ENCODE results near the gene EXOC4. TPM values are rescaled to one million over a fixed set of nuclear protein-coding genes. Genes with fewer than 3 reads are reported as not detected.
"Not testable (repeated sequence)": the region's sequence is repeated elsewhere in the genome, so short reads cannot be mapped to it uniquely, and the experiment has no call there.

Gene EXOC4
- total RNA-seq, 1 donor from 2014 or later = 103 TPM

DNA sequence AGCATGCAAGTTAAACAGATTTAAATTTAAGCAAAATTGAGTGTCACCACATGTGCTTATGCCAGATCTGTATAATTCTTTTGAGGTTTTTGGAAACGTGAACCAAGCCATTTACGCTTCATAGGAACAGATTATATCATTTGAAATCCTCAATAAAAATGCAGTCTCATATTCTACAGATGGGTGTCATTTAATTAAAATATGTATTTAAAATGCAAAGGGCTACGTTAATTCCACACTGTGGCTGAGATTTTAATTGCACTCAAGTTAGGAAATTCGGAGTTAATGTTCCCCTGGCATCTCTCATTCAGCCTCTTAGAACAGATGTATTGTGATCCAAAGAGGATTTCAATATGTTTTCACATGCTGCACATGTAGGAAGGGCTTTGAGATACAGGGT is 709.8 kb downstream of the EXOC4 start:
- no peak for DNase-seq (ENCODE audit: low read depth, low spot score)

DNA sequence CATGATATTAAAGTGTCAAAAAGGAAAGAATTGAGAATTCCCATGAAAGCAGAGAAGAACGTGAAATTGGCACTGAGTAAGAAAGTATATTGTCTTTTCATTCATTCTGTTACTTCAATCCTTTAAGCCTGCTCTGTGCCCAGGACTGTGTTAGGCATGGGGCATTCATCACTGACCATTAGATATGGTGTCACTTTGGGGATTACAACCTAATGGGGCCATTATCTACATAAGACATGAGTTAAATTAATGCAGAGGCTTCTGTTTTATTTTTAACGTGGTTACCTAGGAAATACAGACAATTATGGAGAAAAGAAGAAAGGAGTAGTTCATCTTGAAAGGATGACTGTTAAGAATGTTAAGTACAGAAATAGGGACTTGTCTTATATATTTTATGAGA is 710.8 kb downstream of the EXOC4 start:
- no peak for DNase-seq (ENCODE audit: low read depth, low spot score)

DNA sequence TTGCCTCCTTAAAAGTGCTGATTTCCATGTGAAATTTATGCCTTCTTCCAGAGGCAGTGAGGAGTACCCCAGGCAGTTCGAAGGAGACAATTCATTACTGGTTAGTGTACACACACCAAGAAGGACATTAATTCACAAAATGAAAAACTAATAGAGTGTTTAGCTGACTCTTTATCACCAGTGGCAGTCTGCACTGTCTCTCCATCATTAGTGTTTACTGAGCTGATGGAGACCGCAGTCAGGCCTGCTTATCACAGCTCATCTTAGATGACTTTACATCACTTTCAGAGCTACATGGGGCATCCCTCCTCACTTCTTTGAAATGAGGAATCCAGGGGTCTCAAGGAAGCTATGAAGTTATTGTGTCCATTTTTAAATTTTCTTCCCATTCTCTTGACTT is 718.7 kb downstream of the EXOC4 start:
- no peak for DNase-seq (ENCODE audit: low read depth, low spot score)

DNA sequence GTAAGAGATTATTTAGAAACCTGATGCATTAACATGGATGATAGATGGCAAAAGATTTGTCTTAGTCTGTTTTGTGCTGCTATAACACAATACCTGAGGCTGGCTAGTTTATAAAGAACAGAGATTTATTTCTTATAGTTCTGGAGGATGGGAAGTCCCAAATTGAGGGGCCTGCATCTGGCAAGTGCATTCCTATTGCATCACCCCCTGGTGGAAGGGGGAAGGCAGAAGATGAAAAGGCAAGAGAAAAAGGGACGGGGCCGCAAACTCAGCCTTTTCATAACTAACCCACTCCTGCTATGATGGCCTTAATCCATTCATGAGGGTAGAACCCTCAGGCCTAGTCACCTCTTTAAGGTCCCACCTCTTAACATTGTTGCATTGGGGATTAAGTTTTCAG is 720.8 kb downstream of the EXOC4 start:
- DNase-seq (ENCODE audit: low read depth, low spot score) = no peak

DNA sequence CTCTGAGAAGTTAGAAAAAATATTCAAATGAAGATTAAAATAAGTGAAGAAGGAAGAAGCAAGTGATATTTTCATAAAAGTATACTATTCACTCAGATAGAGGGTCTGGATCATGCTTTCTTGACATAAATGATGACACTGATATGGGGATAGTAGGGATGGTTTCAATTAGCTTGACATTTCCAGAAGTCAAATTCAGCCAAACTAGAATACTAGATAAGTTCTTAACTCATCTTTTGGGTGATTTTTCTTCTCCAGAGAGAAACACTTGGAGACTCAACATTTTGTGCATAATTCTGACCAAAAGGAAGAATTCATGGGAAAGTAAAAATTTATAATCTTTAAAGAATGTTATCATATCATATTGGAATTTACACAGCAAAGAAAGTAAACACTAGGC is 722.3 kb downstream of the EXOC4 start:
- DNase-seq (ENCODE audit: low read depth, low spot score) = no peak

DNA sequence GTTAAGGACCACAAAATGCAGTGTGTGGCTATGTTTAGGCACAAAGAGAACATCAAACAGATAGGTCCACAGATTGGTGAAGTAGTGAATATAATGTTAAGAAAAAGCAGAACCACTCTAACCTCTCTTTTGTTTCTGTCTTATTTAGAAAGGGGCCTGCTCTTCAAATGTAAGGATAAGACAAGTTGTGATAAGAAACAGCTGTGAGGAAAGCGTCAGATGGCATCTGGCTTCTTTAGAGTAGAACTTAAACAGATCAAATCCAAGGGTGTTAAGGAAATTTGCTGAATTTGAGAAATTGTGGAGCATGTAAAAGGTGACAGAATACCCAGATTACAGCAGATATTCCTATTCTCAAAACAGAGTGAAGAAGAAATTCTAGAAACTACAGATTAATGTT is 723.3 kb downstream of the EXOC4 start:
- DNase-seq (ENCODE audit: low read depth, low spot score) = no peak

DNA sequence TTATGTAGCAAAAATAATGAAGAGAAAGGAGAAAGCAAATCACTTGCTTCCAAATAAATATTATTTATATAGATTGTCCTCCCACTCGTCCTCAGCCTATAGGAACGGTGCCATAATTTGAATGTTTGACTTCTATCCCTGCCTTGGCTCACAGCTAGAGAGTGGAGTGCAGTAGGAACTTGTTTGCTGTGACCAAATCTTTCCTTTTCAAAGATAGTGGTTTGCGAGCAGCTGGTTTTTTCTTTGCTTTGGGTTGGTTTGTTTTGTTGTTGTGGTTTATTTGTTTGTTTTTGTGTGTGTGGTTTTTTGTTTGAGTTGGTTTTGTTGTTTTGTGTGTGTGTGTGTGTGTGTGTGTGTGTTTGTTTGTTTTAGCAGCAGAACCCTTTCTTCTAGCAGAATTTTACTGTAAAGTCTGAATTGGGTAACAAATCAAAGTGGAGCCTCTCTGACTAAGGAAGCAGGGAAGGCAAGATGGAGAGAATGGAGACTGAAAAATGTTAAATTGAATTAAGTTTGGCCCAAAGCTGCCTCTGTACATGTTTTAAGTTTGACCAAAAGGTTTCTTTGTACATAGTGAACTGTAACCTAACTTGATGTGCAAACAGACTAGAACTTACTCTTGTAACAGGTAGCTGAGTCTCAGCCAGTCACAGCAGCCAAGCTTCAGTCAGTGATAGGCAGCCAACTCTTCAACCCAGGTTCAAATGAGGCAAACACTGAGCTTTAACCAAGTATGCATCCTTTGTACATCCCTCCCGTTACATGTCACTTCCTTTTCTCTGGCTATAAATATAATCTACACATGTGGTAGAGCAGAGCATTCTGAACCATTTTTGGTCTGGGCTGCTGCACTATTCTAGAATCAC is 724.8 kb downstream of the EXOC4 start:
- no peak for DNase-seq (ENCODE audit: low read depth, low spot score)

DNA sequence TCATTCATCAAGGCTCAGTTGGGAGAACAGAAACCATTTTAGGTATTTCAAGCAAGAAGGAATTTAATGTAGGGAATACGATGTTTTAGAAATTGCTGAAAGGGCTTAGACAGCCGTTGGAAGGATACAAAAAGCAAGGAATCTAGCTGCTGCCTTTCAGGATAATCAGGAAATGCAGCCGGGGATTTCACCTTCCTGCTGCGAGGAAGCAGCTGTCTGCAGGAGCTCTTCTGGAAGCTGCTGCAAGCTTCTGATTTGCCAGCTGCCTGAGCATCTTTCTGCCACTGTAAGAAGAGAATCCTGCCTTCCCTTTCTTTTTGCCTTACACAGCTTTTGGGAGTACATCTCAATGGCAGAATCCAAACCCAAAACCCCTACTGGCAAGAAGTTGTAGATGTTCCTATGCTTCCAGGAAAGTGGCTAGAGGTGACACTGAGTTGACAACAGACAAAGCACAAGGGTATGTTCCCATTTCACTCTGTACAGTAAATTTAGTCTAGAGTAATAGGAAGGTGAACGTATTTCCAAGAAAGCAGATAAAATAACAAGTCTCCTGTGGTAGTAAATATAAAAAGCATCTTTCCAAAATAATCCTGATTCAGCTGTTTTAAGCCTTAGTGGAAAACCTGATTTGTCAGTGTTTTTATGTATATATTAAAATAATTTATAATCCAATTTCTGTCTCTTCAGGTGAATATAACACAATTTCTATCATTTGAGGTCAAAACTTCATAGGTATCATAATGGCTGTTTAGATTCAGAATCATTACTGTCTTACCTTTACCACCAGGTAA is 725.8 kb downstream of the EXOC4 start:
- DNase-seq (ENCODE audit: low read depth, low spot score) = no peak

DNA sequence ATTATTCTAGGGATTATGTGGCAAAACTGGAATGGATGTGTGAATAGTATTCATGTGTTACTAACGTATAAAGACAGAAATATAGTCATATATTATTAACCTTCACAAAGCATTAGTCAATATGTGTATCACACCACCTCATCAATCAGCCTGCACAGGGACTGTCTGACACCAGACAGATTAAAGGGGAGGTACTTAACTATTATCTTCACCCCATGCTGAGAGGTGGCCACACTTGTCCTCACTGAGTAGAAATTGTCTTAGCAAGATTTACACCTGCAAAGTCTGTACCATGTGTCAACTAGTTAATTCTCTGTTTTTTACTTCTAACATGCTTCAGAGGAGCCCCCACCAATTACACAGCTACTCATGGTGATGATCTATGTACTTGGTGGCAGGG is 727.9 kb downstream of the EXOC4 start:
- no peak for DNase-seq (ENCODE audit: low read depth, low spot score)

DNA sequence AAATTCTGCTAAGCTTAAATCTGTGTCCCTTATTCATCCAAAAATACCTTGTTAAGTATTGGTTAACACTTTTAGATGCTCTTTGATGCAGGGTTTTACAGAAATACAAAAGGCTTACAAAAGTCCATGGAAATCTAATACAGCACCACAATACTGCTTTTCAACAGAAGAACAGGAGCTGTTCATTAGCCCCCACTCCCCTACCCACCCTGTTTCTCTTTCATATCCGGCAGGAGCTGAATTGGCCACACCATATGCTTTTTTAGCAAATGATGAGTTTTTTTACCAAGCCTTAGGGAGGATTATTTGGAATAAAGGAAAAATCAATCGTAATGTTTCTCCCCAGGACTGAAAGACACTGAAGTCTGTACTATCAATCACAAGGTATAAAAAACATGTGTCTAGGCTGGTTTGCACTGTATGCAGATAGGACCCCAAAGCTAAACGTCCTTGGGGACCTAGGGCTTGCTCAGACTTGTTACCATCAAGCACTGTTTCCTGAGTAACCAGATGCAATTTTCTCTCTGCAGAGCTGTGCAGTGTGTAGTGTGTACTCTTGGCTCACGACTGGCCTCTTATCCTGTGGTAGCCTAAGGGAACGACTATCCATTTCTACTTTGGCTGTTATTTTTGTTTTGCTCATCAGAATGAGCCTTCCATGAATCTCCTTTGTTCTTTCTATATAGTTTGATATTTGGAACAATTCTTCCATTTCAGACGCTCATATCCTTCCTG is 731.0 kb downstream of the EXOC4 start:
- DNase-seq (ENCODE audit: low read depth, low spot score) = no peak

DNA sequence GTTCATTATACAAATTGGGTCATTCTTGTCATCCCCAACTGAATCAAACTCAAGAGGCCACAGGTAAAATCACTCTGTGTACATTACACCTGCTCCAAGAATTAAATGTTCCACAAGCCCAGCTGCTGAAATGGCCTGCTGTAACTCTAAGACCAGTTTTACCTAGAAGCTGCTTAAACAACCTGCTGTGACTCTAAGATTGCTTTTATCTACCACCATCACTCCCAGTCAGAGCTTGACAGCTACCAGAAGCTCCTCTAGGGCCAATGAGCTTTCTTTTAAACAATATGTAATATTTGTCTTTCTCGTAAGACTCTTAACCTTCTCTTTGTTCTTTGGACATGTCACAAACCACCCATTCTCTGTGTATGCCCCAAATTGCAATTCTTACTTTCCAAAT is 732.4 kb downstream of the EXOC4 start:
- DNase-seq (ENCODE audit: low read depth, low spot score) = no peak

DNA sequence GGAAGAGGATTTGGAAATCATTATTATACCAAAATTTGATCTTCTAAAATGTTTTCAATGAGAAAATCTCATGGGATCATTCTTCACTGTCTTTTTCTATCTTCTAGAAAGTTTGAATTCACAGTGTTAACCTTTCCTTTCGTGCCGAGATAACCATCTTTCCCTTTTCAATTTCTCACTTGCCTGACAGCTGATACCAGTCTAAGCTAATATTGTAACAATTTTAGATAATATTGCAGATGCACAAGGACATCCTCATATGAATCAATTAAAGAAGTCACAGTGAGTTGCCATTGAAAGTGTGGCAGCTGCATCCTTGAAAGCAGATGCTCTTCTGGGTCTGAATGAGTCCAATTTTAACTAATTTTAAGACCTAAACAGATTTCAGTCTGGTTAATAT is 734.7 kb downstream of the EXOC4 start:
- no peak for DNase-seq (ENCODE audit: low read depth, low spot score)

DNA sequence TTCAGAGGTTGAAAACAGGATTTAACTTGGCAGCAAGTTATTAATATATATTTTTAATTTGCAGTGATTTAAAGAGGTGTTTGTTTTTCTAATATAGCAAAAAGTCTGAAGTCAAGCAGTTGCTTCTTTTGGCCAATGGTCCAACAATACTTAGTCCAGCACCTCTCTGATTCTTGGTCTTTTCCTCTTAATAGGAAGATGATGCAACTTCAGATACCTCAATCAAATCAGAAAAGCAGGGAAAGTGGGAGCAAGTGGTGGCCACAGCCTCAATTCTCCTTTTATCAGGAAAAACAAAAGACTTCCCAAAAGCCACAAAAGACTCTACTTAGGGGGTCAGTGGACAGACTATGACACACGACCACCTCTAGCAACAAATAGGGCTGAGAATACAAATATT is 740.7 kb downstream of the EXOC4 start:
- no peak for DNase-seq (ENCODE audit: low read depth, low spot score)

DNA sequence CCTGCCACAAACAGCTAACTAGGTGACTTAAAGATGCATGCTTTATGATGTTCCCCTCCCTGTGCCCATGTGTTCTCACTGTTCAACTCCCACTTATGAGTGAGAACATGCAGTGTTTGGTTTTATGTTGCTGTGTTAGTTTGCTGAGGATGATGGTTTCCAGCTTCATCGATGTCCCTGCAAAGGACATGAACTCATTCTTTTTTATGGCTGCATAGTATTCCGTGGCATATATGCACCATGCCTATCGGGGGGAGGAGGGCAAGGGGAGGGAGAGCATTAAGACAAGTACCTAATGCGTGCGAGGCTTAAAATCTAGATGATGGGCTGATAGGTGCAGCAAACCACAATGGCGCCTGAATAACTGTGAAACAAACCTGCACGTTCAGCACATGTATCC is 741.2 kb downstream of the EXOC4 start:
- DNase-seq (ENCODE audit: low read depth, low spot score) = not testable (repeated sequence)

DNA sequence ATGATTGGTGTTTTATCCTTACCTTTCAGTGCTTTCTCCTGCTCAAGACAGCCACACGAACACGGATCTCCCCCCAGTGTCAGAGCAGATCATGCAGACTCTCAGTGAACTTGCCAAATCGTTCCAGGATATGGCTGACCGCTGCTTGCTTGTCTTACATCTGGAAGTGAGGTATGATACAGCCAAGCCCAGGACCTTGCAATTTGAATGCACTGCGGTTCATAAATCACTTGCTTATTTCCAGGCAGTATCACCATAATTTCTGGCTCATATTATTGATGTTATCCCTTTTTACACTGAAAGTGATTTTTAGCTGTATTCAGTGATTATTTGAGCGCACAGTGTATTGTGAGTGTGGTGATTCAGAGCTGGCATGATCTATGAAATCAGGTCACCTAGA is 744.6 kb downstream of the EXOC4 start:
- no peak for DNase-seq (ENCODE audit: low read depth, low spot score)

DNA sequence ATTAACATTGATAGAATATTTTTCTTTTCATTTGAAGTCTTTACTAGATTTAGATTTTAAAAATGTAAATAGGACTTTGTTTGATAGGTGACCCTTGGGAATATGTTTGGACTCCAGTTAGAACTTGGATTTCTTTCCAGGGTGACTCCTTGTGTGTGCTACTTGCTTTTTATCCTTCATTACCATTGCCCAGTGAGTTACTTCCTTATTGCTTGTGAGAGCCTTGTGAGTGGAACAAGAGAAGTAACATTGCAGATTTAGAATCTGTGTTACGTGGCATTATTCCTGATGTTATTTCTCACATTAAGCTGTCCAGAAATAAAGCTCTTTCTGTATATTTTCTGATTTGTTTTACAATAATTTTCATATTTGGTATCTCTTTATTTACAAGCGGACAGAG is 746.3 kb downstream of the EXOC4 start:
- no peak for DNase-seq (ENCODE audit: low read depth, low spot score)

DNA sequence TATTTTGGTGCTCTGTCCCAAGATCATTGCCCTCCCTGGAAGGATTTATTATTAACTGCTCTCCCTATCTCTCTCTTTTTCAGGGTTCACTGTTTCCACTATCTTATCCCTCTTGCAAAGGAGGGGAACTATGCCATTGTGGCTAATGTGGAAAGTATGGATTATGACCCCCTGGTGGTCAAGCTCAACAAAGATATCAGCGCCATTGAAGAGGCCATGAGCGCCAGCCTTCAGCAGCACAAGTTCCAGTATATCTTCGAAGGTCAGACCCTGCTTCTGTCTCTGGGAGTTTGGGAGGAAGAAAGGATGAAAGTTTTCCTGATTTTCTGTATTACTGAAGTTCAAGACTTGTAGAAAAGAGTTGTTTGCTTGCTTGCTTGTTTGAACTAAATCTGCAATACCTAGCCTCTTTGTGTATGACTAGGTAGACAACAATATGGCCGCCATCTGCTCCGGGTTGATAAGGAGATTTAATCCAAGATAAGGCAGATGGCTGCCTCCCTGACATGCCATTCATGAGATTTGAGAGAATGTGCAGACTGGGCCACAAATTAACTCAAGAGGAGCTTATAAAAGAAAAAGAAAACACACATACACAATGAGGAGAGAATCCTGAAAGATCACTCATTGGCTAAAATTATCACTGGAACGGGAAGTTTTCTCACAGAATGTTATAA is 752.1 kb downstream of the EXOC4 start:
- no peak for DNase-seq (ENCODE audit: low read depth, low spot score)

DNA sequence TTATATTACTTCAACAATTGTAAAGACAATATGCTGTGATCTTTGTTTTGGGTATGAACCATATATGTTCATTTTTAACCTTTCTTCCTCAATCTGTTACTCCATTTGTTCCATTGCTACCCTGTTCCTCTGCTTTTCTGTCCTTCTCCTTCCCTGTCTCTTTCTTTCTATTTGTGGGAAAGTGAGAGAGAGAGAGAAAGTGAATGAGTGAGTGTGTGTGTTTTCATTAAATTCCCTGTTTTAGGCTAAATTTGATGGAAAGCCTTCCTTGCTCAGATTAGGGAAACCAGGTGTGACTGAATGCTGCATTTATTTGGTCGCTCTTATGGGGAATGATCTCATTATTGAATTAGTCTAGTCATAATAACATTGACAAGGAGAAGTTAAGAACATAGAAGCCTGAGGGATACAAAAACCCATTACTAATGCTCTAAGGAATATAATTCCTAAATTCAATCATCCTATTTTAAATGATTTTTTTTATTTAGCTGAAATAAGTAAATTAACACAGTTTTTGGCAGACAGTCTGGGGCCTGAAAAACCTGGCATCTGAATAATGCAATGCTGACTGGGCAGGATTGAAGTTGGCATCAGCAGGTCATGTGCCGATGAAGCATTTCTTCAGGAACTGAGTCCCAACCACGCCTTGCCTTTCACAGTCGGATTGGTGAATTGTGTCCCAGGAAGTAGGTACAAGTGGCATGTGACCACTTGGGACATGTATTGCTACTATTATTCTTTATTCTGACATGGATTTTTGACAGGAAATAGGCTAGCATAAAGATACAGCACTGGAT is 756.6 kb downstream of the EXOC4 start:
- DNase-seq (ENCODE audit: low read depth, low spot score) = no peak

DNA sequence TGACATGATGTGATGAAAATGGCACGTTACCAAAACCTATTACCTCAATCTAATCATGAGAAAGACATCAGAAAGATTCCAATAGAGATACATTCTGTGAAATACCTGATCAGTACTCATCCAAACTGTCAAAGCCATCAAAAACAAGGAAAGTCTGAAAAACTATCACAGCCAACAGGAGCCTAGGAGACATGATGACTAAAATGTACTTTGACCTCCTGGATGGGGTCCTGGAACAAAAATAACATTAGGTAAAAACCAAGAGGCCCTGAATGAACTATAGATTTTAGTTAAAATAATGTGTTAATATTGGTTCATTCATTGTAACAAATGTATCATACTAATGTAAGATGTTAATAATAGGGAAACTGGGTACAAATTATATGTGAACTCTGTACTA is 760.4 kb downstream of the EXOC4 start:
- DNase-seq (ENCODE audit: low read depth, low spot score) = no peak

DNA sequence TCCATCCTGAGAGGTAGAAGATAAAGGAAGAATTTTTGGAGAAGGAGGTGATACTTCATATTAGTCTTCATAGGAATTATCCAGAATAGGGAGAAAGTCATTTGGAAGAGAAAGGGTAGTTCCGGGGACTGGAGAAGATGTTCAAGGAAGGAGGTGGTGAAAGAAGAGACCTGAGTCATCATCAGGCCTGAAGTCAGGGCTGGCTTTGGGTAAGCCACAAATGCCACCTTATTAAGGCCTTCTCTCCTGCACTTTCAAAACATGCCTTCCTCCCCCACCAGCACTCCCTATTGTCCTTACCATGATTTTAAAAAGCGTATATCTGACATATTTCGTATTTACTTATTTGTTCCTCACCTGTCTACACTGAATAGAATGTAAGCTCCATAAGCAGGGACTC is 762.1 kb downstream of the EXOC4 start:
- no peak for DNase-seq (ENCODE audit: low read depth, low spot score)
